Caco-2 (cell line): Measurements from ENCODE around the gene CEP95. TPM values are rescaled to one million over a fixed set of nuclear protein-coding genes. Genes with fewer than 3 reads are reported as not detected.

Experiments used
- BruUV-seq: library from RNA; stranded (reverse); fragments of 400-500 nt; replicated peaks from 2 replicates; lab custom pipeline; 2021; lab: Mats Ljungman, UMichigan
- CTCF ChIA-PET: fragments of 300-600 bp; sonication (Branson Sonifier 250); formaldehyde crosslinking; loops from one replicate; lab custom pipeline; 2022; ENCODE audit warnings: antibody characterized with exemption; lab: Charles Lee
- POLR2A ChIA-PET: fragments of 300-600 bp; sonication (Branson Sonifier 250); formaldehyde crosslinking; loops from one replicate; lab custom pipeline; 2022; ENCODE audit warnings: antibody characterized with exemption; lab: Charles Lee
- DNase-seq, 2 experiments: peaks; one replicate each; pipeline versions ENCODE4 v3.0.0 to v3.0.0-alpha.2; 2020 to 2022
- H3K27me3 ChIP-seq: replicated peaks from 2 replicates; pipeline ENCODE4 v1.6.0; 2011; ENCODE audit warnings: low read length; ENCODE audit not compliant: control insufficient read depth, insufficient read depth
- H3K36me3 ChIP-seq: 2 replicates; pipeline ENCODE4 v1.5.1; 2011; ENCODE audit warnings: low read length; ENCODE audit not compliant: control insufficient read depth, insufficient read depth
- H3K4me1 ChIP-seq: fragments of 250-450 bp; sonication (Bioruptor Pico); 2 replicates; pipeline ENCODE4 v1.5.1; 2020; ENCODE audit warnings: mild to moderate bottlenecking
- H3K4me3 ChIP-seq: 2 replicates; pipeline ENCODE4 v1.5.1; 2011; ENCODE audit warnings: low read depth, mild to moderate bottlenecking, control low read depth, low read length
- H3K9me3 ChIP-seq: fragments of 250-450 bp; sonication (Bioruptor Pico); 2 replicates; pipeline ENCODE4 v1.5.1; 2020; ENCODE audit warnings: mild to moderate bottlenecking, moderate library complexity
- H3K27ac Mint-ChIP-seq: one replicate; pipeline ENCODE4 v1.8.0; 2022; ENCODE audit warnings: mixed read lengths; ENCODE audit not compliant: unreplicated experiment
- H3K27me3 Mint-ChIP-seq: one replicate; pipeline ENCODE4 v1.8.0; 2022; ENCODE audit warnings: mixed read lengths; ENCODE audit not compliant: insufficient read depth, unreplicated experiment
- H3K36me3 Mint-ChIP-seq: one replicate; pipeline ENCODE4 v1.8.0; 2022; ENCODE audit warnings: mild to moderate bottlenecking, mixed read lengths; ENCODE audit not compliant: insufficient read depth, unreplicated experiment
- H3K4me1 Mint-ChIP-seq: one replicate; pipeline ENCODE4 v1.8.0; 2022; ENCODE audit warnings: low read depth, mixed read lengths; ENCODE audit not compliant: unreplicated experiment
- H3K4me3 Mint-ChIP-seq: one replicate; pipeline ENCODE4 v1.8.0; 2022; ENCODE audit warnings: mild to moderate bottlenecking, moderate library complexity, mixed read lengths; ENCODE audit not compliant: unreplicated experiment
- H3K9me3 Mint-ChIP-seq: one replicate; pipeline ENCODE4 v1.8.0; 2022; ENCODE audit warnings: mixed read lengths; ENCODE audit not compliant: unreplicated experiment
- CTCF ChIP-seq, 2 experiments: fragments of 200-600 bp in 1 of 2; IDR thresholded peaks; 1 replicate in 1 of 2; 2 replicates in 1 of 2; pipeline versions ENCODE4 v1.5.1 to v1.8.0; 2011 to 2022; ENCODE audit warnings: antibody characterized with exemption in 1 of 2, control low read depth in 1 of 2, inconsistent platforms in 1 of 2, low read depth in 1 of 2, low read length in 1 of 2, mild to moderate bottlenecking in 1 of 2, moderate library complexity in 1 of 2; ENCODE audit not compliant: insufficient read depth in 1 of 2, severe bottlenecking in 1 of 2, unreplicated experiment in 1 of 2
- intact Hi-C: fragments of 100-400 bp; cut with micrococcal nuclease; formaldehyde crosslinking; loops from one replicate; pipeline ENCODE4 v1.10.0; 2022; ENCODE audit not compliant: unreplicated experiment
- total RNA-seq: library from RNA; stranded (reverse); gene quantifications from 2 replicates; pipeline ENCODE4 v1.2.3, GENCODE V29; 2022

CEP95 gene
- total RNA-seq, 1 experiment from 2014 or later: 63.6 TPM

- no peaks in the 10 kb centered on the region for H3K27me3 Mint-ChIP-seq
- no peaks in the 10 kb centered on the region for H3K9me3 ChIP-seq
- peaks cover 15% of the 10 kb centered on the region for H3K4me1 ChIP-seq
- ChIA-PET POLR2A (interaction anchor here (0.6 to 3.3 kb wide), 5 partner anchors 10 to 205 kb away, joined by 3 to 79 read pairs (median 5); partner anchors contain the start of gene POLG2), CTCF (interaction anchor here (1.5 to 1.7 kb wide), 2 partner anchors 10 to 87 kb away, joined by 5 to 9 read pairs; partner anchors contain the start of gene POLG2)
- H3K4me3 ChIP-seq: peak overlapping the region; percentile 70
- peak overlapping the region; percentile 97 for H3K4me3 Mint-ChIP-seq
- intact Hi-C loops: loop anchor here (5.0 kb wide), 1 partner anchor 155 kb away; the partner anchor contains the start of gene SMURF2
- no peaks in the 10 kb centered on the region for H3K9me3 Mint-ChIP-seq
- peaks cover 30% of the 10 kb centered on the region for H3K4me1 Mint-ChIP-seq
- peak overlapping the region; percentile 100 for H3K27ac Mint-ChIP-seq
- 0 out of 2 replicates have a peak, but pooled peaks cover 1% of the 10 kb centered on the region for H3K36me3 ChIP-seq
- TF ChIP-seq CTCF (IDR thresholded peaks at IDR 0.05; ENCODE audit: insufficient read depth in 1 of 2, low read depth in 1 of 2, low read length in 1 of 2, severe bottlenecking in 1 of 2, unreplicated experiment in 1 of 2): peak; percentile 26 to 30
- BruUV-seq: no TSS peak
- peaks cover 82% of the 10 kb centered on the region for H3K36me3 Mint-ChIP-seq
- peak in 1 of 2 experiments; percentile 63 for DNase-seq
- no peaks in the 10 kb centered on the region for H3K27me3 ChIP-seq
These were observed 621 bp downstream of the CEP95 start for GRCh38 chr17:64507413-64507782.

GRCh38 chr17:64508683-64509082, 1.9 kb downstream of the CEP95 start:
- no peak overlapping the region for H3K27ac Mint-ChIP-seq
- peaks cover 81% of the 10 kb centered on the region for H3K36me3 Mint-ChIP-seq
- Histone ChIP-seq H3K9me3 (no peaks in the 10 kb centered on the region), H3K4me3 (no peak overlapping the region; the same call in 1 of the 2 replicates), H3K36me3 (peaks cover 1% of the 10 kb centered on the region; the same call in 1 of the 2 replicates), H3K4me1 (peaks cover 10% of the 10 kb centered on the region), H3K27me3 (no peaks in the 10 kb centered on the region)
- H3K4me1 Mint-ChIP-seq: peaks cover 19% of the 10 kb centered on the region
- intact Hi-C loops: loop anchor here (5.0 kb wide), 1 partner anchor 154 kb away; the partner anchor contains the start of gene SMURF2
- no peaks in the 10 kb centered on the region for H3K27me3 Mint-ChIP-seq
- H3K9me3 Mint-ChIP-seq: no peaks in the 10 kb centered on the region
- BruUV-seq: no TSS peak
- peak overlapping the region; percentile 97 for H3K4me3 Mint-ChIP-seq
- no peak for DNase-seq
- ChIA-PET CTCF (no interaction called here), POLR2A (no interaction called here)
- no peak for TF ChIP-seq CTCF (IDR thresholded peaks at IDR 0.05; ENCODE audit: insufficient read depth in 1 of 2, low read depth in 1 of 2, low read length in 1 of 2, severe bottlenecking in 1 of 2, unreplicated experiment in 1 of 2)

- CTCF ChIA-PET: no interaction called here
- Histone ChIP-seq H3K4me1 (peaks cover 5% of the 10 kb centered on the region), H3K36me3 (peaks cover 1% of the 10 kb centered on the region; the same call in 1 of the 2 replicates), H3K27me3 (no peaks in the 10 kb centered on the region), H3K4me3 (no peak overlapping the region), H3K9me3 (no peaks in the 10 kb centered on the region)
- H3K27me3 Mint-ChIP-seq: no peaks in the 10 kb centered on the region
- POLR2A ChIA-PET: no interaction called here
- no peaks in the 10 kb centered on the region for H3K9me3 Mint-ChIP-seq
- no peak for DNase-seq
- intact Hi-C loops: loop anchor here (5.0 kb wide), 1 partner anchor 153 kb away; the partner anchor contains the start of gene SMURF2
- peaks cover 81% of the 10 kb centered on the region for H3K36me3 Mint-ChIP-seq
- H3K27ac Mint-ChIP-seq: no peak overlapping the region
- no TSS peak for BruUV-seq
- peak overlapping the region; percentile 97 for H3K4me3 Mint-ChIP-seq
- no peak for TF ChIP-seq CTCF (IDR thresholded peaks at IDR 0.05; ENCODE audit: insufficient read depth in 1 of 2, low read depth in 1 of 2, low read length in 1 of 2, severe bottlenecking in 1 of 2, unreplicated experiment in 1 of 2)
- H3K4me1 Mint-ChIP-seq: peaks cover 15% of the 10 kb centered on the region
These were observed 2.4 kb downstream of the CEP95 start for GRCh38 chr17:64509179-64509578.
